Ovary (tissue), 3 donors: Measurements from ENCODE around the gene FMC1.

ENCODE experiments used
- CTCF ChIP-seq, 3 donors: fragments of 450-650 bp in 2 of 3; fragments of 200-600 bp in 1 of 3; IDR thresholded peaks; one replicate each; pipeline versions ENCODE4 v1.5.1 to v1.8.0; 2016 to 2022; ENCODE audit warnings: antibody characterized with exemption in 3 of 3, mild to moderate bottlenecking in 1 of 3
- POLR2A ChIP-seq: fragments of 450-650 bp; IDR thresholded peaks from one replicate; pipeline ENCODE4 v1.6.1; 2017; ENCODE audit warnings: antibody characterized with exemption, mild to moderate bottlenecking, moderate library complexity
- donor health status: DM: no; HTN: no; CAD: no.

- TF ChIP-seq CTCF (IDR thresholded peaks at IDR 0.05), result no peak
- TF ChIP-seq POLR2A, result no peak
These were observed 46.1 kb upstream of the FMC1 start for GRCh38 chr7:139294951-139295575.
